Heart left ventricle (tissue), 13 donors: ENCODE results near the gene MCTP1.

Experiments used
- POLR2A ChIP-seq, 2 donors: fragments of 450-650 bp; IDR thresholded peaks; one replicate each; pipeline ENCODE4 v1.6.1; 2017; ENCODE audit warnings: antibody characterized with exemption in 2 of 2, mild to moderate bottlenecking in 2 of 2, moderate library complexity in 2 of 2
- TF ChIP-seq, protein P1 (sequence below), 12 donors: fragments of 200-600 bp; sonication (generic) in 4 of 12; IDR thresholded peaks; one replicate each; pipeline versions ENCODE4 v1.5.0 to v1.8.0; 2018 to 2022; ENCODE audit warnings: antibody characterized with exemption in 12 of 12, mild to moderate bottlenecking in 5 of 12
- donor health status: ischemic (EF 13 %, LVEDD 7.1; RV severe dilation, severe dysfunction).
- donor health status: DM: no; HTN: yes; CAD: no.
- donor health status: DM: no; HTN: no; CAD: no.
- donor health status: ischemic (EF 25% LVEDD 6.9; RV normal size, moderate dysfunction).
- donor health status: ischemic (EF 25% LVEDD 5.7; RV mildly dilated, moderate dysfunction).
- donor health status: ischemic (EF 35%, LVEDD 5.7; RV mildly dilated, moderate dysfunction).
- donor health status: nonischemic (EF 11% LVEDD 7.7; RV severe dilation, severe dysfunction).
- donor health status: DM: yes; HTN: yes; CAD: no.
- donor health status: PGD.
- donor health status: ischemic (EF 29% LVEDD 5.4; RV normal size, mild dysfunction).
- donor health status: nonischemic (EF 23%, LVEDD 6.1; RV moderate dilation, normal function).

DNA sequence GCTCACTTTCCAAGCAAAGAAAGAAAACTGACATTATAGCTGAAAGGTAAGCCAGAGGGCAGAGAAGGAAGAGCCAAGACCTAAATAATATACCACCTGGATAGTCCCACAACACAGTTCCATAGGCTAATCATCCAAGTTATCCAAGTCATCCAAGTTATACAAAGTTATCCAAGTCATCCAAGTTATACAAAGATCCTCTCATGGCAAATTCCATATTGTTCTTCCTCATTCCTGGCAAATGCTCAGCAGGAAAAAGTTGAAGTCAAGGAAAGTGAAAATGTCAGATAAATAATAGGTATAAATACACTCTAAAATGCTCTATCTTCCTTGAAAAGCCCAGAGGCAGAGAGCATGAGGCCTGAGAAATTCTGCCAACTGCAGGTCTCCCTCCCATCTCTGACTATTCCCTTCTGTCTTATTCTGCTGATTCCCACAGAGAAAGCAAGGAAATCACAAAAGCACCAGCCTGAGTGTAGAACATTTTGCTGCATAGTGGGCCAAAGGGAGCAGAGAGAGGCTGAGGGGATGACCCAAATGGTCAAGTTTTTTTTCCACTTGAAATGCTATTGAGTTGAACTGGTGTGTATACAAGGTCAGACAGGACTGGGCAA is 12.5 kb downstream of the MCTP1 start:
- TF ChIP-seq, protein P1, sequence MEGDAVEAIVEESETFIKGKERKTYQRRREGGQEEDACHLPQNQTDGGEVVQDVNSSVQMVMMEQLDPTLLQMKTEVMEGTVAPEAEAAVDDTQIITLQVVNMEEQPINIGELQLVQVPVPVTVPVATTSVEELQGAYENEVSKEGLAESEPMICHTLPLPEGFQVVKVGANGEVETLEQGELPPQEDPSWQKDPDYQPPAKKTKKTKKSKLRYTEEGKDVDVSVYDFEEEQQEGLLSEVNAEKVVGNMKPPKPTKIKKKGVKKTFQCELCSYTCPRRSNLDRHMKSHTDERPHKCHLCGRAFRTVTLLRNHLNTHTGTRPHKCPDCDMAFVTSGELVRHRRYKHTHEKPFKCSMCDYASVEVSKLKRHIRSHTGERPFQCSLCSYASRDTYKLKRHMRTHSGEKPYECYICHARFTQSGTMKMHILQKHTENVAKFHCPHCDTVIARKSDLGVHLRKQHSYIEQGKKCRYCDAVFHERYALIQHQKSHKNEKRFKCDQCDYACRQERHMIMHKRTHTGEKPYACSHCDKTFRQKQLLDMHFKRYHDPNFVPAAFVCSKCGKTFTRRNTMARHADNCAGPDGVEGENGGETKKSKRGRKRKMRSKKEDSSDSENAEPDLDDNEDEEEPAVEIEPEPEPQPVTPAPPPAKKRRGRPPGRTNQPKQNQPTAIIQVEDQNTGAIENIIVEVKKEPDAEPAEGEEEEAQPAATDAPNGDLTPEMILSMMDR (IDR thresholded peaks at IDR 0.05), result no peak
- no peak for TF ChIP-seq POLR2A (IDR thresholded peaks at IDR 0.05)
